Fibroblast of mammary gland (primary cell): Measurements from ENCODE around the gene SRSF7.

ENCODE experiments used
- DNase-seq: peaks from one replicate; pipeline ENCODE4 v3.0.0-alpha.2; 2010; ENCODE audit warnings: low read depth
- H3K4me3 ChIP-seq: 2 replicates; pipeline ENCODE4 v1.5.1; 2011; ENCODE audit warnings: low read depth, mild to moderate bottlenecking, low read length, moderate library complexity; ENCODE audit not compliant: control insufficient read depth
- CTCF ChIP-seq: conservative IDR thresholded peaks from 2 replicates; pipeline ENCODE4 v1.5.1; 2011; ENCODE audit warnings: low read depth, low read length, inconsistent platforms; ENCODE audit not compliant: control insufficient read depth, insufficient read depth

The SRSF7 gene

DNA sequence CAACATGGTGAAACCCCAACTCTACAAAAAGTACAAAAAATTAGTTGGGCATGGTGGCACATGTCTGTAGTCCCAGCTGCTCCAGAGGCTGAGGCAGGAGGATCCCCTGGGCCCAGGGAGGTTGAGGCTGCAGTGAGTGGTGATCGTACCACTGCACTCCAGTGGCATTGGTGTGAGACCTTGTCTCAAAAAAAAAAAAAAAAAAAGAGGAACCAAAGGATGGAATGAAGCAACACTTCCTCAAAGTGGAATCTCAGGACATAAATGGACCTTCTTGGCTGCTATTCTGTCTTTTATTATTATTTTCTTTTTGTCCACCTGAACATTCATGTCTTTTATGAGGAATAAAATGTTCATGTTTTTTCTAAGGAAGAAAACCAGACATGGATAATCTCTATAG, 40.6 kb upstream of the SRSF7 start:
- H3K4me3 ChIP-seq: no peak overlapping the region
- no peak for DNase-seq
- TF ChIP-seq CTCF: no peak

DNA sequence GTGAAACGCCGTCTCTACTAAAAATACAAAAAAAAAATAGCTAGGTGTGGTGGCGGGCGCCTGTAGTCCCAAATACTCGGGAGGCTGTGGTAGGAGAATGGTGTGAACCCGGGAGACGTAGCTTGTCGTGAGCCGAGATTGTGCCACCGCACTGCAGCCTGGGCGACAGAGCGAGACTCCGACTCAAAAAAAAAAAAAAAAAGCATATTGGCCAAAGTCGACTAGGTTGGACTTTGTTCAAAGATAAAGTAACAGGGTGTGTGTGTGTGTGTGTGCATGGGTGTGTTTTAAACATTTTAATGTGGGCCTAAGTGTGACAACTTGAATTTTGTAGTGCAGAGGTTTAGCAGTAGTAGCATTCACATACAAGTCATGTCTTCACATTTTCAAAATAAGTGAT, 38.5 kb upstream of the SRSF7 start:
- no peak overlapping the region for H3K4me3 ChIP-seq
- no peak for TF ChIP-seq CTCF
- no peak for DNase-seq

DNA sequence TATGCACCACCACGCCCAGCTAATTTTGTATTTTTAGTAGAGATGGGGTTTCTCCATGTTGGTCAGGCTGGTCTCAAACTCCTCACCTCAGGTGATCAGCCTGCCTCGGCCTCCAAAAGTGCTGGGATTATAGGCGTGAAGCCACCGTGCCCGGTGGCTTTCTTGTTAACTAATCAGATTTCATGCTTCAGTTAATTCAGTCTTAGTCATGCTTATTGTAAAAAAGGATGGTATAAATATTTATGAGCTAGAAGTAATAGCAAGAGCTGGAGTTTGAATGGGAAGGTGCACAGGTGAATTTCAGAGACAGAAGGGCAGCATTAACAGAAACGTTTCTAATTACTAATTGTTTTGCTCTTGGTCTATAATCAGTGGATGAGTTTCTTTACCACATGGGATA, 37.1 kb upstream of the SRSF7 start:
- no peak for DNase-seq
- TF ChIP-seq CTCF: no peak
- H3K4me3 ChIP-seq: no peak overlapping the region

DNA sequence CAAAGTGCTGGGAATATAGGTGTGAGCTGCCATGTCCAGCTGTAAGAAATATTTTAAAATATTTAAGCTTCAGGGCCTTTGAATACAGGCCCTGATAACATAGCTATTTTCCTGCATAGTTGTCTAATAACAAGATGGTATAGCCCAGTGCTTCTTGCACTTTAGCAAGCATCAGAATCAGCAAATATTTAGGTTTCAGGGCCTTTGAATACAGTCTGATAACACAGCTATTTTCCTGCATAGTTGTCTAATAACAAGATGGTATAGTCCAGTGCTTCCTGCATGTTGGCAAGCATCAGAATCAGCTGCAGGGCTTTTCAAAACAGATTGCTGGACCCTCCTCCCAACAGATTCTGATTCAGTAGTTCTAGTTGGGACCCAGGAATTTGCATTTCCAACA, 32.4 kb upstream of the SRSF7 start:
- TF ChIP-seq CTCF: no peak
- H3K4me3 ChIP-seq: no peak overlapping the region
- DNase-seq: no peak

DNA sequence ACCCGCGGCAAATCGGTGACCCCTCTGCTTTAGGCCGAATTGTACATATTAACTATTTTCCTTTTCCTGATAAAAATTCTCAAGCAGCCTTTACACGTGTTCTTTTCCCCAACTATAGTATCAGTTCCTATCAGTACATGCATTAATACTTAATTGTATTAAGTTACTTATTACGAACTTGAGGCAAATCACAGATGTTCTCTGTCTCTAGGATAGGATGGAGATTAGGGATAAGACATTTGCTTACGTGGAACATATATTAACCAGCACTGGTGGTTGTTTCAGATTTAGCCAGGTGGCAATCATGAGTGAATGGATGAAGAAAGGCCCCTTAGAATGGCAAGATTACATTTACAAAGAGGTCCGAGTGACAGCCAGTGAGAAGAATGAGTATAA, 27.5 kb upstream of the SRSF7 start:
- no peak for TF ChIP-seq CTCF
- H3K4me3 ChIP-seq: peak overlapping the region; percentile 92
- no peak for DNase-seq

- H3K4me3 ChIP-seq: no peak overlapping the region
- DNase-seq: no peak
- TF ChIP-seq CTCF: no peak
Observed at GRCh38 chr2:38776531-38776930, 25.4 kb upstream of the SRSF7 start.

- no peak for DNase-seq
- no peak overlapping the region for H3K4me3 ChIP-seq
- TF ChIP-seq CTCF: no peak
Observed at GRCh38 chr2:38775921-38776225, 24.7 kb upstream of the SRSF7 start.
